Measurements from ENCODE around the gene TFF1. TPM values are rescaled to one million over a fixed set of nuclear protein-coding genes. Genes with fewer than 3 reads are reported as not detected.

Gene TFF1
- total RNA-seq, 2 experiments from 2014 or later, result not detected

DNA sequence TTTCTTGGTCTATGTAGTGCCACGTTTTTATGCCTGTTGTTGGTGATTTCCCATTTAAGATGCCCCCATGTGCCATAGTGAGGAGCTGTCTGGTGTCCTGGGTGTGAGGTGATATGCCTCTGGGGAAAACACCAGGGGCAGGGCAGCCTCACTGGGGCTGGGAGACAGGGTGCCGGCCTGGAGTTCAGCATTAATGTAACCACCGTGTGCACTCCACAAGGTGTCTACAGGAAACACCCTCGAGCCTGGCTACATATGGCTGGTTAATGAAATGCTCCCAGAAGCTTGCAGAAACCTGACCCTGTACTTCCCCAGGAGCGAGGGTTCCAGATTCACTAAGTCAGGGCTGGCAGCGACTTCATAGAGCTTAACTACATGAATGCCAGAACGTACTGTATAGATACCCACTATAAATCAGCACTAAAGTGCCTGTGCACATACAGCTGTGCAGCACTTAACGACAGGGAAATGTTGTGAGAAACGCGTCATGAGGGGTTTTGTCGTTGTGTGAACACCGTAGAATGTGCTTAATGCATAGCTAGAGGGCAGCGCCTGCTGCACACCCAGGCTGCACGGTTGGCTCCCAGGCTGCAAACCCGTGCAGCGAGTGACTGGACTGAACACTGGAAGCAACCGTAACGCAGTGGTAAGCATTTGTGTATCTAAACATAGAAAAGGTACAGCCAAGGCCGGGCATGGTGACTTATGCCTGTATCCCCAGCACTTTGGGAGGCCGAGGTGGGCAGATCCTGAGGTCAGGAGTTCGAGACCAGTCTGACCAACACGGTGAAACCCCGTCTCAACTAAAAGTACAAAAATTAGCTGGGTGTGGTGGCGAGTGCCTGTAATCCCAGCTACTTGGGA, 25.9 kb downstream of the TFF1 start:
- Histone ChIP-seq H3K4me2 (ENCODE audit: low read length) (no peak overlapping the region), H2AFZ (ENCODE audit: low read length) (no peak overlapping the region), H3K79me2 (ENCODE audit: insufficient read depth, low read depth, low read length) (no peaks in the 10 kb centered on the region), H3K36me3 (ENCODE audit: insufficient read depth, low read length) (no peaks in the 10 kb centered on the region), H3K27ac (ENCODE audit: low read depth, low read length, poor library complexity, severe bottlenecking) (no peak overlapping the region), H4K20me1 (ENCODE audit: insufficient read depth, low read length) (no peaks in the 10 kb centered on the region), H3K4me1 (ENCODE audit: insufficient read depth, low read length, poor library complexity, severe bottlenecking) (peaks cover 6% of the 10 kb centered on the region), H3K9me3 (ENCODE audit: low read length) (0 out of 2 replicates have a peak, but pooled peaks cover 5% of the 10 kb centered on the region), H3K9me2 (ENCODE audit: insufficient read depth, low read length) (no peaks in the 10 kb centered on the region), H3K4me3 (ENCODE audit: low read depth, low read length, poor library complexity, severe bottlenecking) (no peak overlapping the region)
- TF ChIP-seq, protein P1, sequence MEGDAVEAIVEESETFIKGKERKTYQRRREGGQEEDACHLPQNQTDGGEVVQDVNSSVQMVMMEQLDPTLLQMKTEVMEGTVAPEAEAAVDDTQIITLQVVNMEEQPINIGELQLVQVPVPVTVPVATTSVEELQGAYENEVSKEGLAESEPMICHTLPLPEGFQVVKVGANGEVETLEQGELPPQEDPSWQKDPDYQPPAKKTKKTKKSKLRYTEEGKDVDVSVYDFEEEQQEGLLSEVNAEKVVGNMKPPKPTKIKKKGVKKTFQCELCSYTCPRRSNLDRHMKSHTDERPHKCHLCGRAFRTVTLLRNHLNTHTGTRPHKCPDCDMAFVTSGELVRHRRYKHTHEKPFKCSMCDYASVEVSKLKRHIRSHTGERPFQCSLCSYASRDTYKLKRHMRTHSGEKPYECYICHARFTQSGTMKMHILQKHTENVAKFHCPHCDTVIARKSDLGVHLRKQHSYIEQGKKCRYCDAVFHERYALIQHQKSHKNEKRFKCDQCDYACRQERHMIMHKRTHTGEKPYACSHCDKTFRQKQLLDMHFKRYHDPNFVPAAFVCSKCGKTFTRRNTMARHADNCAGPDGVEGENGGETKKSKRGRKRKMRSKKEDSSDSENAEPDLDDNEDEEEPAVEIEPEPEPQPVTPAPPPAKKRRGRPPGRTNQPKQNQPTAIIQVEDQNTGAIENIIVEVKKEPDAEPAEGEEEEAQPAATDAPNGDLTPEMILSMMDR (conservative IDR thresholded peaks at IDR 0.05; ENCODE audit: low read length), result no peak
- TF ChIP-seq EZH2phosphoT487 (IDR thresholded peaks at IDR 0.05; ENCODE audit: borderline replicate concordance, low read depth, low read length), result no peak
- DNase-seq (ENCODE audit: low spot score), result no peak
- no TSS peak for BruUV-seq (replicated peaks)
- CTCF ChIA-PET (ENCODE audit: unreplicated experiment), result interaction anchor here (0.7 kb wide), 1 partner anchor 116 kb away, joined by 3 read pairs; no protein-coding TSS in a partner anchor
- POLR2A ChIA-PET, result interaction anchor here (1.0 kb wide), 1 partner anchor 52 kb away, joined by 3 read pairs; no protein-coding TSS in a partner anchor
- intact Hi-C loops (cut with micrococcal nuclease; ENCODE audit: unreplicated experiment), result no loop called here

DNA sequence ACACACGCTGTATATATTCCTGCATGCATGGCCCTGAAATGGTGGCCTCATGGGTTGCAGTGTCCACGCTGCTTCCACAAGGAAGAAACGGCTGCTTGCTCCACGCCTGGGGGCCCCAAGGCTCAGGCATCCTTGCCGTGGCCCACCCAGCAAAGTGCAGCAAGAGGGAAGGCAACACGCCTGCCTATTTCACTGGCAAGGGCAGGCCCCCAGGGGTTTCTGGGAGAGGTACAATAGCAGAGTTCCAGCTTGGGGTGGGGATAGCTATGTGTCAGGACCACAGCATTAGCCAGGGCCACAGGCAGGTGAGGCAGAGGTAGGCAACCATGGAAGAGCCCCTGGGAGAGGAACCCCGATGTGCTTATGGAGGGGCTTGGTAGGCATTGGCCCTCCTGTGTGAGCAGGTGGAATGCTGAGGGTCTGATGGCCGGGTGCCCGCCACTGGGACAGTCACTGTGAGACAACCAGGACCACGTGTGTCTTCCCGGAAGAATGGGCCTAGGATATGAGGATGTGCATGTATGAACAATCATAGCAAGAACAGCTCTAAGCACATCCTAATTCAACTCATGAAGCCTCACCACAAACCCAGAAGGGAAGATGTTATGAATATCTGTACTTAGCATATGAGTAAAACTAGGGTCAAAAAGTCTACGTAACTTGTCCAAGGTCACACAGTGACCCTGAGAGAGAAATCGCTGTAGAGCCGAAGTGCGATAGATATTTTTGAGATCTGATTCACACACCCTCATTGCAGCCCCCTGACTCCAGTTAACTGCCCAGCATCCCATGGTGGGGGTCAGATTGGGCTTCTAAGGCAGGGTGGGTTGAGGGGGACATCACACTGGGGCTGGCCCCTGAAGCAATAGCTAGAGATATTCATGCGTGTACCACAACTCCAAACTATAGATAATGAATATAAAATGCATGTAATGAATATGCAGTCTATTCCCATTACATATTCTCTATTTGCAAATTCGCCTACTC, 27.3 kb downstream of the TFF1 start:
- H3K36me3 ChIP-seq (ENCODE audit: insufficient read depth, low read length), result no peaks in the 10 kb centered on the region
- no peak overlapping the region for H3K27ac ChIP-seq (ENCODE audit: low read depth, low read length, poor library complexity, severe bottlenecking)
- H3K4me2 ChIP-seq (ENCODE audit: low read length), result no peak overlapping the region
- H3K9me3 ChIP-seq (ENCODE audit: low read length), result 0 out of 2 replicates have a peak, but pooled peaks cover 5% of the 10 kb centered on the region
- H3K4me1 ChIP-seq (ENCODE audit: insufficient read depth, low read length, poor library complexity, severe bottlenecking), result peaks cover 6% of the 10 kb centered on the region
- no peaks in the 10 kb centered on the region for H4K20me1 ChIP-seq (ENCODE audit: insufficient read depth, low read length)
- no peaks in the 10 kb centered on the region for H3K9me2 ChIP-seq (ENCODE audit: insufficient read depth, low read length)
- no peaks in the 10 kb centered on the region for H3K79me2 ChIP-seq (ENCODE audit: insufficient read depth, low read depth, low read length)
- ChIA-PET POLR2A (interaction anchor here (1.0 kb wide), 1 partner anchor 53 kb away, joined by 3 read pairs; no protein-coding TSS in a partner anchor), CTCF (ENCODE audit: unreplicated experiment) (interaction anchor here (0.6 kb wide), 1 partner anchor 194 kb away, joined by 3 read pairs; no protein-coding TSS in a partner anchor)
- no peak overlapping the region for H3K4me3 ChIP-seq (ENCODE audit: low read depth, low read length, poor library complexity, severe bottlenecking)
- no peak for DNase-seq (ENCODE audit: low spot score)
- TF ChIP-seq, protein P1 (conservative IDR thresholded peaks at IDR 0.05; ENCODE audit: low read length), result no peak
- no peak for TF ChIP-seq EZH2phosphoT487 (IDR thresholded peaks at IDR 0.05; ENCODE audit: borderline replicate concordance, low read depth, low read length)
- no TSS peak for BruUV-seq (replicated peaks)
- intact Hi-C loops (cut with micrococcal nuclease; ENCODE audit: unreplicated experiment), result no loop called here
- H2AFZ ChIP-seq (ENCODE audit: low read length), result no peak overlapping the region
